HS-27A (cell line): ENCODE data around the gene NDRG4.

ENCODE experiments used
- DNase-seq: peaks from one replicate; pipeline ENCODE4 v3.0.0-alpha.2; 2012; ENCODE audit warnings: low read depth, missing footprints

The NDRG4 gene

DNA sequence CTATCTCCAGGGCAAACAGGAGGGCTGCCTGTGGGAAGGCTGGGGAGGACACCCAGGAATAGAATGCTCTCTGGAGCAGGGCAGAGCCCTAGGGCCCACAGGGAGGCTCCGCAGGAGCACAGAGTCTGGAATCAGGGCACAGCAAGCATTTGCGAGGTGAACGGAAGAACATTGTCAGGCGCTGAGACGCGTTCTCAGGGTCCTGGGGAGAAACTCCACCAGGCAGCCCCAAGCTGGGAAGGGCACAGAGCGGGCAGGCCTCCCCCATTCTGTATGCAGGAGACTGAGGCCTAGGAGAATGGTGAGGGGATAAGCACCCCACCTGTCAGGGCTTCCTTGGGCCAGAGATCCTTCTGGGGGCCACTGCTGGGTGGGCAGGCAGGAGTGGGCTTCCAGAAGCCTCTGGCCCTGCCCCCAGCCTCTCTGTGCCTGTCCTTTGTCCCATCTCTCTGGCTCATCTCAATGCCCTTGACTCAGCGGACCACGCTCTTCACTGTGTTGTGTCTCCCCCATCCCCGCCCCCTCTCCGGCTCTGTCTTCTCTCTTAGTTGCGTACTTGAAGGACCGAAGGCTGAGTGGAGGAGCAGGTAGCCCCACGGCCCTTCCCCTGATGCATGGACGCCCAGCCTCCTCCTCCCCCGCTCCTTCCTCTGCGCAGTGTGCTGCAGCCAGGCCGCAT, 10.3 kb downstream of the NDRG4 start:
- DNase-seq: no peak

DNA sequence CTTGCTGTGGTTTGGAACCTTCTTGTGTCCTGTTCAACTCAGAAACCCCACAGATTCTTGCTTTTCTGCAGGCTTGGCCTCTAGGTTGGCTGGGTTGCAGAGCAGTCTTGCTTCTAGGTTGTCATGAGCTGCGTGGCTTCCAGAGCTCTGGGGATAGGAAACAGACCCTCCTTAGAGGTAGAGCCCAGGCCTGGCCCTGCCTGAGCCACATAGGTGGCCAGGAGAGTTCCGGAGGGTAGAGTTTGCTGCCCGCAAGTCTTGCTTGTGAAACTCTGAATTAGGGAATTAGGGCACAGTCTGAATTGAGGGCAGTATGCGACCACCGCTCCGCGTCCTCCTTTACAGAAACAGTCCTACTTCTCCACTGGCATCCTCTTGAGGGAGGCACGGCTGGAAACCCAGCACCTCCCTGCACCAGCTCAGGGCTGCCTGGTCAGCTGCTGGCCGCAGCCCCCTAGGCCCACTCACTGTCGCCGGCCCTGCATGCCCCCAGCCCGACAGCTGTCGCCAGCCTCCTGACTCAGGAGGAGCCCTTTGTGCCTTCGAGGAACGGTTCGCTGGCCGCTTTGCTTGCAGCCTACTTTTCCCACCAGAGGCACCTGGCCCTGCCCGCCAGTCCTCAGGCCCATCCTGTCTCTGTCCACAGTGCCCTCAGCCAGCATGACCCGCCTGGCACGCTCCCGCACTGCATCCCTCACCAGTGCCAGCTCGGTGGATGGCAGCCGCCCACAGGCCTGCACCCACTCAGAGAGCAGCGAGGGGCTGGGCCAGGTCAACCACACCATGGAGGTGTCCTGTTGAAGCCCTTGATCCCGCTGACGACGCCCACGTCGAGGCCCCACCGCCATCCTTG, 11.1 kb downstream of the NDRG4 start:
- no peak for DNase-seq

DNA sequence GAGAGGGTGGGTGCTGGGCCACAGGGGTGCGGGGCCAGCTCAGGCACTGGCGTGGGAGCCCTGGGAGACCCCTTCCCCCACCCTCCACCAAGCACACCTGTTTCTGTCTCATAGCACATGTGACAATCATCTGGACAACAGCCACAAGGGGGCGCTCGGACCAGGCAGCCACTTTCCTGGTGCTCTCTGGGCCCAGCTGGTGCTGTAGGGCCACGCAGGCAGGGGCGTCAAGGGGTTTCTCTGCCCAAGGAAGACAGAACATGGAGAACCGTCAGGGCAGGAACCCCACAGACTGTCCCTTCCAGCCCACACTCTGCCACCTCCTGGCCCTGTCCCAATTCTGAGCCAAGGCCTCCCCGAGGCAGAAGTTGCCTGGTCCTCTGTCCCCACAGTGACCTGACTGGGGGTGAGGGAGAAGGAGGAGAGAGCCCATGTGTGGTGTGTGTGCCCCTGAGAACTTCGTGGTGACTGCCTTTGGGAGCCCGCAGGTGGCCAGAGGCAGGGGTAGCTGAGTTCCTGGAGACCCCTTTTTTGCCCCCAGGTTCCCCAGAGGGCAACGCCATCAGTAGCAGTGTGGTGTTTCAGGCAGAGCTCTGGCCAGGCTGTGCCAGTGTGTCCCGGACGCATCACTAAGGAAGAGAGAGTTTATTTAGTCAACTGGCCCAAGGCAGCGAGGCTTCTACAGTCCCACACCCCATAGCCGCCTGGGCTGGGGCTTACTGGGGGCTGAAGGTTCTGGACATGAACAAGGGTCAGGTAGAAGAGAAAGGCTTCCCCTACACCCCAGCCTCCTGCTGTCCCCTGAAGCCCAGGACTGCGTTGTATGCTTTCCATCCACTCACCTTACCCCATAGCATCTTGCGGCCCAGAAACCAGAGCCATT, 12.2 kb downstream of the NDRG4 start:
- DNase-seq: peak; percentile 24

DNA sequence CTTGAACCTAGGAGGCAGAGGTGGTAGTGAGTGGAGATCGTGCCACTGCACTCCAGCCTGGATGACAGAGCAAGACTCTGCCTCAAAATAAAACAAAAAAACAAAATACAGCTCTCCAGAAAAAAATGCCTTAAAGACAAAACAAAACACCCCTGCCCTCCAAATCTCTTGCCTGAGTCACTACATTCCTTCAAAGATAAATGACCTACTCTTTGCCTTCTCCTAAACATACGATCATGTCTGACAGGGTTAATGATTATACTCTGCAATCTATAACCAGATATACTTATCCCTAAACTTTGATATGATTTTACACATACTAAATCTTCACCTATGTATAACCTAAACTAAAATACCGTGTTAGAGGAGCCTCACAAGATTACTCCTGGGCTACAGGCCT, 13.9 kb downstream of the NDRG4 start:
- no peak for DNase-seq

DNA sequence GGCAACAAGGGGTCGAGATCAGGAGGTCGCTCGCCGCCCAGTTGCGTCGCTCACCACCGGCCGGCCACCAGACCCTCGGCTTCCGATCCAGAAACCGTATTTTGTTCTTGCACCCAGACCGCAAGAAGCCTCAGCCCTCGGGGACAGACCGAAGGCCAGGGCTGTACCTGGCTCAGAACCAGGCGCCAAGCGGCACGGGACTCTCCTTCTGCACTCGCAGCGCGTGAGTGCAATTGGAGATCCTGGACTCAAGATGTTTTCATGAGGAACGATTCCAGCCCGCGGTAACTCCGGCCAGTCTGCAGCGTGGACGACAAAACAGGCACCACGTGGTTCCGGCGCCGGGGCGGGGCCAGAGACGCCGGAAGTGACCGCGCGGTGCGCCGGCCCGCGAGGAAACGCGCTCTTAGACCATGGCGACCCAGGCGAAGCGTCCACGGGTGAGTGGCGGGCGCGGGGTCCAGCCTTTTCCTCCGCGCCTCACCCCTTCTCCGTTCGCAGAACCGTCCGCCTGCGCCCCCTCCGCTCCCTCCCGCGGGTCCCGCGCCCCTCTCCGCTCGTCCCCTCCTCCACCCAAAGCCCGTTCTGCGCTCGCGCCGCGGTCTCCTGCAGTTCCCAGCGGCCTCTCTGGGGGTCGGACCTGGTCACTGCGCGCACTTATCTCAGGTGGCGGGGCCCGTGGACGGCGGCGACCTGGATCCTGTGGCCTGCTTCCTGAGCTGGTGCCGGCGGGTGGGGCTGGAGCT, 15.4 kb downstream of the NDRG4 start, which contains the start of gene SETD6:
Gene SETD6 (plus strand): TSS at position 393 of the 746 bp plus-strand sequence. CDS start 21 bp downstream, at position 414.
- DNase-seq: peak; percentile 75

DNA sequence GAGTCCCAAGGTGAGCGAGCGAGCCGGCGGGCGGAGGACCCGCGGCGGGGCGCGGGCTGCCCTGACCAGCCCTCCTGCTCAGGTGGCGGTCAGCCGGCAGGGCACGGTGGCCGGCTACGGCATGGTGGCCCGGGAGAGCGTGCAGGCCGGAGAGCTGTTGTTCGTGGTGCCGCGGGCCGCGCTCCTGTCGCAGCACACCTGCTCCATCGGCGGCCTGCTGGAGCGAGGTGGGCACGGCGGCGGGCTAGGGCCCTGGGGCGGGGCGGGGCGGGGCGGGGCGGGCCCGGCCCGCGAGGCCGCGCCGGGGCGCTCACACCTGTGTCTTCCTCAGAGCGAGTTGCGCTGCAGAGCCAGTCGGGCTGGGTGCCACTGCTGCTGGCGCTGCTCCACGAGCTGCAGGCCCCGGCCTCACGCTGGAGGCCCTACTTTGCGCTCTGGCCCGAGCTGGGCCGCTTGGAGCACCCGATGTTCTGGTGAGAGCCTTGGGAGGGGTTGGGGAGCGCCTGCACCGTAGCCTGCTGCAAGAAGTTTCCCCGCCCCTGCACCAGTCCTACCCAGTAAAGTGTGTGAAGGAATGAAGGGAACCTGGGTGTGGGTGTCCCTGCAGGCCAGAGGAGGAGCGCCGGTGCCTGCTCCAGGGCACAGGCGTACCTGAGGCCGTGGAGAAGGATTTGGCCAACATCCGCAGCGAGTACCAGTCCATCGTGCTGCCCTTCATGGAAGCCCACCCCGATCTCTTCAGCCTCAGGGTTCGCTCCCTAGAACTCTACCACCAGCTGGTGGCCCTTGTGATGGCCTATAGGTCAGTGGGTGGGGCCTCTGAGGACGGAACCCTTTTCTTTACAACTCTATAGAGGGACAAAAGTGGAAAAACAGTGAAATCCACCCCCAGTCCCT, 16.2 kb downstream of the NDRG4 start:
- no peak for DNase-seq

DNA sequence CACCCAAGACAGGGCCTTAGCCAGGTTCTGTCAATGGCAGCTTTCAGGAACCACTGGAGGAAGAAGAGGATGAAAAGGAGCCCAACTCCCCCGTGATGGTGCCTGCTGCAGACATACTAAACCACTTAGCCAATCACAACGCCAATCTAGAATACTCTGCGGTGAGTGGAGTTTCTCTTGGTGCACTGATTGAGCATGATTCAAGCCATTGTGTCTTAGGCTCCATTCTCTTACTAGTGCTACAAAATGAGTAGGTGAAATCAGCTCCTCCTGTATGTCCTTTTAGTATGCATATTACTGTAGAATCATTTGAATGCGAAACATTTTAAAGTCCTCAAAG, 16.8 kb downstream of the NDRG4 start:
- DNase-seq: no peak

DNA sequence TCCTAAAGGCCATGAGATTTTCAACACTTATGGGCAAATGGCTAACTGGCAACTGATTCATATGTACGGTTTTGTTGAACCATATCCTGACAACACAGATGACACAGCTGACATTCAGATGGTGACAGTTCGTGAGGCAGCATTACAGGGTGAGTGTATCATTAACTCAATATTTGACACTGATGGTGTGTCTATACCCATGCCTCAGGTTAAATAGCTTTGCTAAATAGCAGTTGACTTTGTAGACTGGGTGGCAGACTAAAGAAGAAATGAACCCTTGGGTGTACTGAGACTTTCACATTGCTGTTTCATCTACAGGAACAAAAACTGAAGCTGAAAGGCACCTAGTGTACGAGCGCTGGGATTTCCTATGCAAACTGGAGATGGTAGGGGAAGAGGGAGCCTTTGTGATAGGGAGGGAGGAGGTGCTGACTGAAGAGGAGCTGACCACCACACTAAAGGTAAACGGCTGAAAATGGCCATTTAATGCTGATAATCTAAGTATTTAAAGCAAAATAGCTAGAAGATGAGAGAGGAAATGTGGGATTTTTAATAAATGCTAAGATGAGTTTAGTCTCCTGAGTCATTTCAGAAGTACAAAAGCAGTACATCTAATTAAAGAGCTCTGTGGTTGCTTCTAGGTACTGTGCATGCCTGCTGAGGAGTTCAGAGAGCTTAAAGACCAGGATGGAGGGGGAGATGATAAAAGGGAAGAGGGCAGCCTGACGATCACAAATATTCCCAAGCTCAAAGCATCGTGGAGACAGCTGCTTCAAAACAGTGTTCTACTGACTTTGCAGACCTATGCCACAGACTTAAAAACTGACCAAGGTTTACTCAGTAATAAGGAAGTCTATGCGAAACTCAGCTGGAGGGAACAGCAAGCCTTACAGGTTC, 18.4 kb downstream of the NDRG4 start:
- no peak for DNase-seq

DNA sequence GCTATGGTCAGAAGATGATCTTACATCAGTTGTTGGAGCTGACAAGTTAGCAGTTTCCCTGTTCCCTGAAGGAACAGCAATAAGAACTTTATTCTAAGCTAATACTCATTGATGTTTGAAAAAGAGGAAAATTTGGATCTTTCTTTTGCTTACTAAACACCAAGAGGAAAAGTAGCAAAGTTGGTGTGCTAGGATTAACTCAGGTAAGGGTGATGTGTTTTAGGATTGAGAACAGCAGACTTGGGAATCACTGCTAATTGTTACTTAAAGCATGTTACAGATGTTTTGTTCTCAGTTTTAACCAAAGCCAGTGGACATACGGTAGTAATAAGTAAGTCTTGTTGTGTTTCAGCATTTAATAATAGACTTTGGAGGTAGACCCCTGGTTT, 19.0 kb downstream of the NDRG4 start:
- no peak for DNase-seq

DNA sequence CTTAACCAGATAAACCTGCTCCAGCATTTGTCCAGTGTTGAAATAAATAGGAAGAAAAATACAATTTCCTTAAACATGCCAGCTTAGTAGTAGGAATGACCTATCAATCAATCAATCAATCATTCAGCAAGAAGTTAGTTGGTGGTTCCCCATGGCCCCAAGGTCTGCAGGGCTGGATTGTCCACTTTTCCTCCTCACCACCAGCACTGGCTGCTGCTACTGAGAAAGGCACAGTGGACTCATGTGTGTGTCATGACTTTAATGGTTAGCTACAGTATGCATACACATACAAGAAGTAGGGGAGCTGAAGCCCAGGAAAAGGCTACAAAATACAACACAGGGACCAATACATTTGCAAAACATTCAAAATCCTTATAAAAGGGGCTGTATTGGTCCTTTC, 19.8 kb downstream of the NDRG4 start:
- no peak for DNase-seq

DNA sequence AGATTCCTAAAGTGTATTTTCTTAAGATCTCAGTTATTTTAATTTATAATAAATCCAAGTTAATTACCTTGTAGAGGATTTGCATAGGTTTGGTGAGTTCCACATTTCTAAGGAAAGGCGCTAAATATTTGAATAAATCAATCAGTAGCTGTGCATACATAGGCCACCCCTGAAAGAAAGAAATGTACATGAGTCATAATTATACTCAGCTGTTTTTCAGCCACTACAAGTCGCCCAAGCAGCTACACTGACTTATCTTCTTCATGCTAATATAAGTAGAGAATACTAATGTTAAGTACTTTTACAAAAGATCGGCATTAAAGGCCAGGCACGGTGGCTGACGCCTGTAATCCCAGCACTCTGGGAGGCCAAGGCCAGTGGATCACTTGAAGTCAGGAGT, 30.2 kb downstream of the NDRG4 start:
- no peak for DNase-seq

DNA sequence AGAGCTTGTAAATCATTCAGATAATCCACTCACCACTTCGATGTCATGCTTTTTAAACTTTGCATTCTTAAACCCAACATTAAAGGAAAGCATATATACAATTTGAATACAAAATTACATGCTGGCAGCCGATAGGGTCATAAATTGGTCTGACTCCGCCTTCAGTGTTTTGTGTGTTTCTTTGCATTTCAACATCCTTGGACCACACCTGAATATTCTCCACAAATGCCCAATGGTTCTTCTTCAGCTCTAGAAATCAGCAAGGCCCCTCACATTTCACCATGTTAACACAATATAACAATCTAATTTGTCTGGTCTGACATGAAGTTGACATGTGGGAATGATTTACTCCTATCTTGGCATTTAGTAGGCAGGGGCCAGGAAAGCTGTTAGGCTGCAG, 32.5 kb downstream of the NDRG4 start:
- DNase-seq: no peak

DNA sequence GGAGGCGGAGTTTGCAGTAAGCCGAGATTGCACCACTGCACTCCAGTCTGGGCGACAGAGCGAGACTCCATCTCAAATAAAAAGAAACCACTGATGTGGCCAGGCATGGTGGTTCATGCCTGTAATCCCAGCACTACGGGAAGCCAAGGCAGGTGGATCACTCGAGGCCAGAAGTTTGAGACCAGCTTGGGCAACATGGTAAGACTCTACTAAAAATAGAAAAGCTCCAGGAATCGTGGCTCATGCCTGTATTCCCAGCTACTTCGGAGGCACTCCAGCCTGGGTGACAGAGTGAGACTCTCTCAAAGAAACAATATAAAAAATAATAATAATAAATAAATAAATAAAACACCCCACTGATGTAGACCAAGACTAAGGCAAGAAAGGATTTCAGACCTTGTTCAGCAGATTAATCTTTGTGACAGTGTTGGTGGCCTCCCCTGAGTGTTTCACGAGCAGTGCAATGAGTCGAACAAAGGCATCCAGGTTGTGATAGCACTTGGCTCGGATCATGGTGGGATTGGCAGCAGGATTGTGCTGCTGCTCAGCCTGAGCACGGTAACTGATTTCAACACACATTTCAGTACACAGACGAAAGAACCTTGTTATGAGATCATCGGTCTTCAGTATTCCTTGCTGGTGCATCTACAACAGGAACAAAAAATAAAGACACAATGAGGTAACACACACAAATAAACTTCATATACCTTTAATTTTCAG, 34.0 kb downstream of the NDRG4 start:
- DNase-seq: no peak

DNA sequence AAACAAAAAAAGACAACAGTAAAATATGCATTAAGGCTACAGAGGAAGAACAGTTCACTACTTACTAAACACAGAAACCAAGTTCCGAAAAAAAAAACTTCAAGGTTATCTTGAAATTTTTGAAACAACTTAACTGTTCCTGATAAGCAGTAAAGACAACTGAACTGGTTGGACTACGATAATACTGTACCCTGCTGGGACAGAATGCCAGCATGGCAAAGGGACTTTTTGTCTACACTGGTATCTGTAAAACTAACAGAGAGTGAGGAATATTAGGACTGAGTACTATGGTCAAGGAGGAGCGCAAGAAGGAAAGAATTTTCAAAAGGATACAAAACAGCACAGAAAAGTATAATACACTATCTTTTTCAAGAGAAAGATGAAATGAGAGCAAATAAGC, 35.2 kb downstream of the NDRG4 start:
- no peak for DNase-seq

DNA sequence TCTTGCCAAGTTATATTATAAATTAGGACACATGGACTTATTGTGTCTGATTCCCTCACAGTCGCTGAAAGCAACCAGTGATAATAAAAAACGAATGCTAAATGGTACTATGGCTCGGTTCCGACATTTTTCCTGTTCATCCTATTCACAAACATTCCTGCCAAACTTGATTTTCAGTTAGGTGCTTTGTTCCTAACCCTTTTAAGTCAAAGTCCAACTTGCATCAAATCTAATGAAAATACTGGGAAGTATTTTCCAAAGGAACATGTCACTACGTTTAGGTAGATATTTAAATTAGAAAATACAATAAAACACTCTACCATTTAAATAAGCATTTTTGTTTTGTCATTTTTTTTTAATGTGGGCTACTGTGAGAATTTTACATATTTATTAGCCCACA, 36.3 kb downstream of the NDRG4 start:
- no peak for DNase-seq

DNA sequence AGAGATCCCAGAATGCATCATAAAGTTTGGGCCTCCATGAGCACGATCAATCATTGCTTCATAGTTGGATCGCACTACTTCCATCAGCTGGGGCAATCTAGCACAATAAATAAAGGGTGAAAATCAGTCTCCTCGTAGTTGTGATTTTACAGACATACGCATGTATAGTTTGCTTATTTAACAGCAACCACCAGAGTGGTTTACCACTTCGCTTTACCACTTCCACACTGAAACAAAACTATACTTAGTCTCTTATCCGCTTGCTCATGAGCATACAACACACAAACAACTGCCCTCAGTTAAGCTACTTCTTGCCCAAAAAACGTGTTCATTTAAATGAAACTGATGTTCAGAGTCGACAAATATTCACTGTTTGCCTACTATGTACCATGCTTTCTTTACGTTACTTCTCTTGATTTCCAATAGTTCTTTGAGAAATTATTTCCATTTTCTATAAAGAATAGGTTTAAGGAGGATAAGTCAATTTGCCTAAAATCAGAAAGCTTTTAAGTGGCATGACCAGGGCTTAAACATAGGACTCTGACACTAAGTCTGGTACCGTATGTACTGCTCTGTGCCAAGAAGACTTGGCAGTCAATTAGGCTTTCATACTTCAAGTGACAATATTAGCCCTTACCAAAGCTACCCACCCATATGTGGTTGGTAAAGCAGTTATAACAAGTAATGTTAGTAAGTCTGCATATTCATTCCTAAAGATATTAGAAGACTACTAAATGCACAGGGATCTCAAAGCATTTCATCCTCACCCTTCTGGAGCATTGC, 37.4 kb downstream of the NDRG4 start:
- DNase-seq: no peak

DNA sequence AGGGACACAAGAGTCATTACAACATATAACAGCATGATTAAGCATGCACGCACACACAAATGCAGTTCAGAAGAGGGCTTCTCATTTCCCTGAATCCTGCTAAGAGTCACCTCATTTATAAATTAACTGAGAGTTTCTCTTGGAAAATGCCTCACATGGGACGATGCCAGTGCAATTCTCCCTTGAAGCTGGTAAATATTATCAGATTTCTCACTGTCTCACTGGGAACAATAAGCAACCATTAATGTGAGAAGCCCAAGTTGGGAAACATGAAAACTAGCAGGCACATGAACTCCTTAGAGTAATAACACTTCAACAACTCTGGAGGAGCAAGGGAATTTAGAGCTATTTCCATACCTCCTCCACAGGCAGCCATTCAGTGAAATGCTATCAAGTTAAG, 41.8 kb downstream of the NDRG4 start:
- no peak for DNase-seq

DNA sequence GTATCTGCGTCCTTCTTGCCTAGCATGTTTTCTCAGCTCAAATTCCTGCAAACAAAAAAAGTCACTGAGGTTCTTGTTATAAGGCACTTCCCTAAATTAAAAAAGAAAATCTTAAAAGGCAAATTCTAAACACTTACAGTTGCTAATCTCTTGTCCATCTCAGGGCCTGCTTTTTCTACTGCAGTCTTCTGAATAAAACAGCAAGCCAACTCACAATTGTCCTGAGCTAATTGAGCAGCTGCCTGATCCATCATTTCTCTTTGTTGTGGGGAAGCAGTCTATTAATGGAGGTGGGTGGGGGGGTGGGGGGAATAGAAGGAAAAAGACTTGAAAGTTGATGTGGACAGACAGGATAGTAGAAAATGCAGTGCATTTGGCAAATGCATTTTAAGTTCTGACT, 42.3 kb downstream of the NDRG4 start:
- DNase-seq: no peak
